Activated CD8-positive, alpha-beta memory T cell treated with anti-CD3 and anti-CD28 coated beads for 1 hour (primary cell): ENCODE measurements around the gene RIT1.

Experiments used
- DNase-seq, 2 donors: peaks; one replicate each; pipeline ENCODE4 v3.0.0-alpha.2; 2020; ENCODE audit warnings: low read depth in 1 of 2; ENCODE audit errors: extremely low read depth in 1 of 2

The RIT1 gene, protein sequence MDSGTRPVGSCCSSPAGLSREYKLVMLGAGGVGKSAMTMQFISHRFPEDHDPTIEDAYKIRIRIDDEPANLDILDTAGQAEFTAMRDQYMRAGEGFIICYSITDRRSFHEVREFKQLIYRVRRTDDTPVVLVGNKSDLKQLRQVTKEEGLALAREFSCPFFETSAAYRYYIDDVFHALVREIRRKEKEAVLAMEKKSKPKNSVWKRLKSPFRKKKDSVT

DNA sequence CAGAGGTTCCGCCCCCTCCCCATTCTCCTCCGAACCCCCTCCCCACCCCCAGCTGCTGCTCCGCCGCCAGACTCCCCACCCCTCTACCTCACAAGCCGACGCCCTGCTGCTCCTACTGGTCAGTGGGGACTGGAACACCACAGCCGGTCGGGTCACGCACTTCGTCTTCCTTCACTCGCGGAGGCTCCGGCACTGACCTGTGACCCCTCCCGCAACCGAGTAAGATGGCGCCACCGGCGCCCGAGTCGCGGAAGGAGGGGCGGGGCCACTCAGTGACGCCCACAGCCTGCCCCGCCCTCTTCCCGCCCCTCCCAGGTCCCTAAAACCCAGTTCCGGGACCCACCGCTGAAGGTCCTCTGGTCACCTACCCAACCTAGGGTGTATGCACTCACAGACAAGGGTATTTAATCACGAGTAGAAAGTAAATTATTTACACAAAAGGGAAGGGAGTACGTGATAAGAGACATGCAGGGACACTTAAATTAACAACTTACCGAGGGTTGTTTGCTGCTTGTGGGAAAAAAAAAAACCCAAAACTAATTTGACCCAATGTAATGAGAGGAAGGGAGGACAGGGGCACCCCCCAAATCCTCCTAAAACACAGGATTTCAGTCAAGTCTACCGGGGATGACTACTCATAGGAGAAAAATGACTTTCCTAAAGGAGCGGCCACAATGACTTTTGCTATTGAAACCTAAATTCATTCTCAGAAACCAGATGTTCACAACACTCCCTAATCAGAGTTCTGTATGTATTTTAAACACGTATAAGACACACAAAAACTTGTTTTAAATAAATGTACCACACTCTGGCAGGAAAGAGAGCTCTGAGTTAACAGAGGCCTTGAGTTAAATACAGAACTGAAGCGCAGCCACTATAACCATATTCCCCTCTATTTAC lies at the start of gene RIT1:
RIT1 (minus strand) TSS at position 194 of the 900 bp plus-strand sequence. CDS start 588 bp downstream, outside the sequence.
- DNase-seq: peak; percentile 56 to 79

DNA sequence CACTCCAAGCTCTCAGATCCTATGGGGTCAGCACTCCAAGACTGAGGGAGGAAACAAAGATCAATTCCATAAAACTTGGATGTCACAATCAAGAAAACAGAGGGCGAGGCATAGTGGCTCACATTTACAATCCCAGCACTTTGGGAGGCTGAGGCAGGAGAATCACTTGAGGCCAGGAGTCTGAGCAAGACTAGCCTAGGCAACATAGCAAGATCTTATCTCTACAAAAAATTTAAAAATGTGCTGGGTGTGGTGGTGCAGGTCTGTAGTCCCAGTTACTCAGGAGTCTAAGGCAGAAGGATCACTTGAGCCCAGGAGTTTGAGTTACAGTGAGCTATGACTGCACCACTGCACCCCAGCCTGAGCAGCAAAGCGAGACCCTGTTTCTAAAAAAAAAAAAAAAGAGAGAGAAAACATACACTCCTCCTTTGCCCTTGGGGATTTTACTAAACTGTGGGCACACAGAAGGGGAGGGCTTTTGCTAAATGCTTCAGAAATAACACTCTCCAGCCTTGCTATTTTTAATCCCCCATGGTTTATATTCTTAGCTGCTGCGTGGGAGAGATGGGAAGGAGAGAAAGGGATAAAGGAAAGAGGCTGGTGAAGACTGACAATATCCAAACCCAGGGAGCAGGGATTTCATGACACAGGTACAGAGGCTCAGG lies 49.1 kb upstream of the RIT1 start:
- no peak for DNase-seq

DNA sequence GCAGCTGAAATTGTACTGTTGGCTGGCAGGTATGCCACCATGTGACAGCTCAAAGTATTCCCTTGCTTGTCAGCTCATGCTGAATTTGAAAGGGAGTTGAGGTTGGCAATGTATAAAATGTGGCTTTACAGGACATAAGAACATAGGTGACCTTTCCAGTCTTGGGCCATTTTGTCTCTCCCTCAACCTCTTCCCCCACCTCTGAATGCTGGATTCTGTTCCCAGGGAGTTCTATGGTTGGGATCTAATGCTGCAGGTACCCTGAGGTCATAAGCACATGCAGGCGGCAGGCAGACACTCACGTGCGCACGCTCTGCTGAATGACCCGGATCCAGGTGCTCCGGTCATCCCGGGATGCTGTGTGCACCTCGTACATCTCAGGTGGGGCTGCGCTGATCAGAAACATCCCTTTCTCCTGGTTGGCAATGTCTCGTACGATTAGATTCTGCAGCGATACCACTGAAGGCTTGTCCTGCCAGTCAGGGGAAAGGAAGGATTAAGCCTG lies 46.3 kb upstream of the RIT1 start:
- no peak for DNase-seq

DNA sequence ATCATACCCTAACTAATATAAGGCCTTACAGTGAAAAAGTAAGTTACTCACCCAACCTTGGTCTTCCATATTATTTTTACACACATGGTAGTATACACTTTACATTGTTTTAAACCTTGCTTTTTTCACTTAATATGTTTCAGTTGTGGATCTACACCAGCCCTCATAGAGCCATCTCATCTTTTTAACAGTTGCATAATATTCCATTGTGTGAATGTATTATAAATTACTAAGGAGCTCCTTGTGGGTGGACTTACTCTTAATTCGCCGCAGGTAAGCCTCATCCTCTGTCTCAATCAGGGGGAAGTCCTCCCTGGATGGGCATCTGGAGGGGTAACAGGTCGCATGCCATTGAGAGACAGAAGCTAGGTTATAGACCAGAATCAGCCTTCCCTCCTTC lies 43.5 kb upstream of the RIT1 start:
- no peak for DNase-seq

DNA sequence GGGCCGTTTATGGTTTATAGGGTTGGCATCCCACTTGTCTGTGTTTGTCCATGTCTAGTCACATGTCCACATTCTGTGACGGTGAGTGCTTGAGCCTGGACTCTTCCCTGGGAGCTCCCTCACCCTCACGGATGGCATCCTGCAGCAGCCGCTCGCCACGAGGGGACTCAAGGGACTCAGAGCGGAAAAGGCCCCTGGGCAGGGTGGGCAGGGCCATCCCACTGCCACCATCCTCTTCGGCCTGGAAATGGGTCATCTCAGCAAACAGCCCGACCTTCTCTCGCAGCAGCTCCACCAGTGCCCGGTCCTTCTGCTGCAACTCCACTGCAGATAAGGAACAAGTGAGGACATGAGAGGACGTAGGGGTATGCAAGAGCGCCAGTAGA lies 41.3 kb upstream of the RIT1 start:
- DNase-seq: no peak

DNA sequence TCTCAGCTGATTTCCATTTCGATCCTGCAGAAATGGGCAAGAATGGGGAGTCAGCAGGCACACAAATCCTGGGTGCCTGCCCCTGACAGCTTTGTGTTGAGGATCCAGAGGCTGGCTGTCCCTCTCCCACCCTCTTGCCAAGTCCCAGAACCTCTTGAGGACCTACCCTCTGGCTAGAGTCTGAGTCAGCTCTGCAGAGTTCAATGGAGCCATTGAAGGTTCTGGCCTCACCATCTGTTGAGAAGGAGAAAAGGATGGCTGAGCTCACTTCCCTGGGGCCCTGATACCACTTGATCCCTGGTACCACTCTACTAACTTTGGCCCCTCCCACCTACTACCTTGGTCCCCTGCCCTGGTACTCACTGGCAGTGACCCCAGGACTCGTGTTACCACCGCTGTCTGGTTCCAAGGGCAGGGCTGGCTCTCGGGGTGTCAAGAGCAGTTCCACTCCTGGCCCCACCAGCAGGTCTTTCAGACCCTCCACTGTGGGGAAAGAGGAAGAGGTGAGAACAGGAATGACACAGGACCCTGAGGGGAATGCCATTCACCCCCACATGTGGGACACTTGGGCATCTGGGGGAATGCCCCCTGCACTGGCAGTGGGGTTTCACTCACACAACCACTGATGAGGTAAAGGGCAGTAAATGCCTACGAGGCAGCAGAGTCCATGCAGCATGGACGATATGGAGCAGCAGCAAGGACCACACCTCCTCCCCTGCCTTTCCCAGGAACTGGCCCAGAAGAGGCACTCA lies 40.8 kb upstream of the RIT1 start:
- no peak for DNase-seq

DNA sequence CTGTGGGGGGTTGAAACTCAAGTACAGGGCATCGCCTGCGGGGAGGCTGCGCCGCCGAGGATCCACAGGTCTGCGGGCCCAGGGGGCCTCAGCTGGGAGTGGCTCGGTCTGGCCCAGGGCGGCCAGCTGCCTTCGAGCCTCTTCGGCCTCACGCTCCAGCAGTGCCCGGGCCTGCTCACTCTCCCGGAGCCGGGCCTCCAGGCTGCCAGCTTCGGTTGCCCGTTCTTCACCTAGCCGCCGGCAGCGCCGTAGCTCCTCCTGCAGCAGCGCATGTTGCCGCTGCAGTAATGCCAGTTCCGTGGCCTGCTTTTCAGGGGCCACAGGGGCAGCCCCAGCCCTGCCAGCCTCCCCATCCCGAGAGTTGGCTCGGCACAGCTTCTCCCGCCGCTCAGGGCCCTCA lies 39.7 kb upstream of the RIT1 start:
- no peak for DNase-seq

DNA sequence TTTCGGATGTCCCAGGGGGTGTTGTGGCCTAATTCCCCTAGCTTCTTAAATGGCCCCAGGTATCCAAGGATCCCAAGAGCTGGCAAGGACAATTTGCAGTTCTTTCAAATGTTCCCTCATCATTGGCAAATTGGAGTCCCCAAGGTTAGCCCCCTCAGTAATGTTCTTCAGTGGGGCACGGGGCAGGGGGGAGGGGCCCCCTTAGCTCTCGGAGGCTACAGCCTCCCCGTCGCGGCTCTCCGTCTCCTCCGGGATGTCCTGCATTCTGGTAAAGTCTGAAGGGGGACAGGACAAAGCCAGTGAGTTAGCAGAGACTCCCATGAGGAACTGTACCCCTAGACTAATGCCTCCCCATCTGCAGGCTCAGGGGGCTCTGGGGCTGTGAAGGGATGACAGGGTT lies 36.6 kb upstream of the RIT1 start:
- DNase-seq: no peak

DNA sequence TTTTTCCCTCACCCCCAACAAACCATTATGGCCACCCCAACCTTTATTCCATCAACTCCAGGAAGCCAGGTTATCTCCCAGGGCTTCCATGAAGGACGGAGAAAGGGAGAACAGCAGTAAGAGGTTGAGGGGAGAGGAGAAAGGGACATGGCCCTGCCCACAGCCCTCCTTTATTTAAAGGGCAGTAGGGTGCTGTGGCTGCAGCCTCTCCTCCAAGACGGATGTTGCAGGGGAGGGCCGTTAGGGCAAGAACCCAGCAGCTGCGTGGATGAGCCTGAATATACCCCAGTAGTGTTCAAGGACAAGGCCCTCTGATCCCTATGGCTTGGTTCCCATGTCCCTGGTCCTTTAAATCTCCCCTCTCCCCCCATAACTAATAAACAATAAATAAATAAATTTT lies 36.1 kb upstream of the RIT1 start:
- DNase-seq: no peak

DNA sequence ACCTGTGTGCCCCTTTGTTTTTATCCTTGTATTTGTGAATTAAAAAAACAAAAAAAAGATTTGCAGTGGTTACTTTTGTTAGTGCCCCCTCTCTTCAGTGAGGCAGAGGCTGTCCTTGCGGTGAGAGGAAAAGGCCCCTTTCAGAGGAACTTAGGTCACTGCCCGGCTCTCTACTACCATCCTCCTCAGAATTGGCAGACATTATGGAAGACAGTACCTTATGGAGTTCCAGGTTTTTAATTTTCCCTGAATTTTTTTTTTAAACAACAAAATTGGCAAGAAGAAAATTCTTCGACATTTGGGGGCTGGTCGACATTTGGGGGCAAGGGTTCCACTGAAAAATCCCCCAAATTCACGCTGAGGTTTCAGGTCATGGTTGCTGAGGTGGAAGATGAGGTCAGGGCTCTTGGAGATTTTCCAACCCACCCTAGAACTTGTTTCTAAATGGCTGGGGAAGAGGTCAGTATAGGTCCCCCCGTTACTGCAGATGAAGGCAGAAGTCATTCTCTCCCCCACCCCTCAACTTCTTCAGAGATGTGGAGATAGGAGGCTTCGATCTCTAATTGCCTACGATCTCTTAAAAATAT lies 35.6 kb upstream of the RIT1 start:
- no peak for DNase-seq

DNA sequence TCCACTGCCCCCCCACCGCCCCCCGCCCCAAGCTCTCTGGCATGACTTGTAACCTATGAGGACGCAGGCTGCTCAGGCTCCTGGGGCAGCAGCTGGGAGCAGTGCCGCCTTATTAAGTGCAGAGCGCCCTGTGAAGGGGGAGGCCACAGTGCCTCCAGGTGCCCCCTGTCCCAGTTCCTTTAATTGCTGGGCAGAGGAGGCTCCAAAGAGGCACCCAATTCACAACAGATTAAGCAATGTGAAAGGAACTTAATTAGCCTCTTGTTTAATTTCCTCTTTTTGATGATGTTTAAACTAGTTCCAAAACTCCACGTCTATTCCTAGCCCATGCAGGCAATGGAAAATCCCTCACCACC lies 33.3 kb upstream of the RIT1 start:
- DNase-seq: no peak

DNA sequence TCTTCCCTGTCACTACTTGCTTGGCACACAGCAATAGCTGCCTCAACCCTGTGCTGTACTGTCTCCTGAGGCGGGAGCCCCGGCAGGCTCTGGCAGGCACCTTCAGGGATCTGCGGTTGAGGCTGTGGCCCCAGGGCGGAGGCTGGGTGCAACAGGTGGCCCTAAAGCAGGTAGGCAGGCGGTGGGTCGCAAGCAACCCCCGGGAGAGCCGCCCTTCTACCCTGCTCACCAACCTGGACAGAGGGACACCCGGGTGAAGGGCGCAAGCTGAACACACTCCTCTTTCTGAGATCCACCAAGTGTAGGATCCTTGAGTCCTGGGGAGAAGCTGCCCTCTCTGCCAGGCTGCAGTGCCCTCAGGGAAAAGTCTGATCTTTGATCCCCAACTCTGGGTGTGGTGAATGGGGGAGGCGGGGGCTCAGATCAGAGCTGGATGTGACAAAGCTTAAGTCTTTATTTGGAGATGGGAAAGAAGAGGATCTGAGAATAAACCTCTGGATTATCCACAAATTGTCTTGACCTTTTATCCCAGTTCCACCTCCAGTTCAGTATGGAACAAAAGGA lies 31.5 kb upstream of the RIT1 start:
- DNase-seq: no peak

DNA sequence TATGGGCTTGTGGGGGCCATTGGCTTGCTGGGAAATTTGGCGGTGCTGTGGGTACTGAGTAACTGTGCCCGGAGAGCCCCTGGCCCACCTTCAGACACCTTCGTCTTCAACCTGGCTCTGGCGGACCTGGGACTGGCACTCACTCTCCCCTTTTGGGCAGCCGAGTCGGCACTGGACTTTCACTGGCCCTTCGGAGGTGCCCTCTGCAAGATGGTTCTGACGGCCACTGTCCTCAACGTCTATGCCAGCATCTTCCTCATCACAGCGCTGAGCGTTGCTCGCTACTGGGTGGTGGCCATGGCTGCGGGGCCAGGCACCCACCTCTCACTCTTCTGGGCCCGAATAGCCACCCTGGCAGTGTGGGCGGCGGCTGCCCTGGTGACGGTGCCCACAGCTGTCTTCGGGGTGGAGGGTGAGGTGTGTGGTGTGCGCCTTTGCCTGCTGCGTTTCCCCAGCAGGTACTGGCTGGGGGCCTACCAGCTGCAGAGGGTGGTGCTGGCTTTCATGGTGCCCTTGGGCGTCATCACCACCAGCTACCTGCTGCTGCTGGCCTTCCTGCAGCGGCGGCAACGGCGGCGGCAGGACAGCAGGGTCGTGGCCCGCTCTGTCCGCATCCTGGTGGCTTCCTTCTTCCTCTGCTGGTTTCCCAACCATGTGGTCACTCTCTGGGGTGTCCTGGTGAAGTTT lies 30.8 kb upstream of the RIT1 start:
- DNase-seq: no peak

DNA sequence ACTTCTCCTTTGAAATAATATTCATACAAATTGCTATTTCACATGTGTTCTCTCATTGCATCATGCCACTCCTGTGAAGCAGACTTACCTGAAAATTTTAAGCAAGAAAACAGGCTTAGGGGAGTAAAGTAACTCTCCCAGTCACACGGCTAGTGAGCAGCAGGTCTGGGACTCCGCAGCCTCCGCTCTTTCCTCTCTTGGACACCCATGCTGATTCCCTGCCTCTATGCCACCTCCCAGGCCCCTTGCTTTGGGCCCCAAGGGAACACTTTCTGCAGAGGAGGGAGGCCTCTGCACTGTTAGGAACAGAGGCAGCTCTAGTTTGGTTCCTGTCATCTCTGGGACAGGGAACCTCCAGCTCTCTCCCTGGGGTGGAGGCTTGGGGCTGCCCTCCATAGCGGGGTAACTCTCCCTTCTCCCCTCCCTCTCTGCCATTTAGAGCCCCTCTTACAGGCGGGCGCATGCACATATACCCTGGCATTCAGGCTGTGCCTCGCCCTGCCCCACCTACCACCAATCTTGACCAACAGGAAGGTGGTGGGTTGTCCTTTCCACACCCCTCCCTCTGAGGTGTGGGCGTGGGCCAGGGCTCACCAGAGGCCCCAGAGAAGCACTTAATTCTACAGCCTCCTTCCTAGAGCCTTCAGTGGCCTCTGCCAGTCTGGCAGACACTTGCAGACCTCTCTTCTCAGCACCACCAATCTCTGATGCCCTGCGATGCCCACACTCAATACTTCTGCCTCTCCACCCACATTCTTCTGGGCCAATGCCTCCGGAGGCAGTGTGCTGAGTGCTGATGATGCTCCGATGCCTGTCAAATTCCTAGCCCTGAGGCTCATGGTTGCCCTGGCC lies 30.1 kb upstream of the RIT1 start, which contains the start of gene RXFP4:
RXFP4 (plus strand) TSS at position 646 of the 852 bp plus-strand sequence; CDS start at position 718, 72 bp downstream.
- no peak for DNase-seq

DNA sequence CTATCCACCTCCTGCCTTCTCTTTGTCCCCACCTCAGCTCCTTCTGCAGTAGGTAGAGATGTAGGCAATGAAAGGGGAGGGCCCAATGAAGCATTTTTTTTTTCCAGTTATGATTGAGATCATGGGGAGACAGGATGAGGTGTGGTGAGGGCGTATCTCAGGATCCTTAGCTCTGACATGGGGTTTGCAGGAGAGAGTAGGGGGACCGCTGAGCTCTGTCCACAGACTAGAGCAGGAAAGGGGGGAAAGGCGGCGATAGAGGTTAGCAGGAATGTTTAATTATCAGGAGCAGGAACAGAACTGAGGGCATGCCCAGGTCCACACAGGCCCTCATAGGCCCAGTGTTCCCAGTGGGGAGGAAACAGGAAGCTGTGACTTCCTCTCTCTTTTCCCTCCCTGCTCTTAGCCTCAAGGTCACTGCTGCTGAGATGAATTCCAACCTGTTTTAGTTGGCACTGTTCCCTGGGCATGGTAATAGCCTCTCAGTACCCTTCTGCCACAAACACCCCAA lies 29.4 kb upstream of the RIT1 start:
- DNase-seq: no peak

DNA sequence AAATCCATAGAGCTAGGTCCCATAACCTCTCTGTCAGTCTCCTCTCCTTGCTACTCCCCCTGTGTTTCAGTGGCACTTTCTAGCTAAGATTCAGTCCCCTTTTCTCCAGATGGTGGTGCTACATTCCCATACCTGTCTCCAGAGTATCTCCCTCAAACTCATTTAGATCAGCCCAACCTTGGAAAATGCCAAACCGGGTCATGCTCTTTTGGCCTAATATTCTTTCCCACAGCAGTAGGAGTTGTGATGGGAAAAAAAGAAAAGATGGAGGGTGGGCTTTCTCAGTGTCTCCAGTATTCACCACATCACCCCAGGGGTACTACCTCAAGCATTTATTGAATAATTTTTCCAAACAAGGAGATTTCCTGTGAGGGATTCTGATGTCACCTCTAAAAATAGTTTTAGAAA lies 27.1 kb upstream of the RIT1 start:
- no peak for DNase-seq

DNA sequence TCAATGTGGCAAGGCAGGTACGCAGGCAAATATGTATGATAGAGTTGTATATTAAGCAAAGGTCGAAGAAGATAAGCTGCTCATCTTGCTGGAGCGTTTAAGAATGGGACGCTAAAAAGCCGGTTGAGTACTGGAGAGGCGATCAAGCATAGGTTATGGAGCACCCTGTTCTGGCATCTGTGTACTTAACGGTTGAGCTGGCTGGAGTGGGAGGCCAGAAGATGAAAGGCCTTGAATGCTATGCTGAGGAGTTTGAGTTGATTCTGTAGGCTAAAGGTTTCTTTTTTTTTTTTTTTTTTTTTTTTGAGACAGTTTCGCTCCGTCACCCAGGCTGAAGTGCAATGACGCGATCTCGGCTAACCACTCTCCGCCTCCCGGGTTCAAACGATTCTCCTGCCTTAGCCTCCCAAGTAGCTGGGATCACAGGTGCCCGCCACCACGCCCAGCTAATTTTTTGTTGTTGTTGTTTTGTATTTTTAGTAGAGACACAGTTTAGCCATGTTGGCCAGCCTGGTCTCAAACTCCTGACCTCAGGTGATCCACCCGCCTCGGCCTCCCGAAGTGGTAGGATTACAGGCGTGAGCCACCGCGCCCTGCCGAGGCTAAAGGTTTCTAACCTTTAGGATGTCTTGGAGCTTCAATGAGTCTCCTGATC lies 23.9 kb upstream of the RIT1 start:
- no peak for DNase-seq
